ENCODE results near the gene ZNF491.
"Not testable (repeated sequence)": the region's sequence is repeated elsewhere in the genome, so short reads cannot be mapped to it uniquely, and the experiment has no call there.

The ZNF491 gene

GRCh38 chr19:11798391-11799330, at the start of gene ZNF491:
TSS of gene ZNF491 (plus strand) at chr19:11798523. CDS start at chr19:11805954, 7,431 bp downstream.
- DNase-seq = no peak

- DNase-seq = no peak
Measured at GRCh38 chr19:11749751-11750150, 48.6 kb upstream of the ZNF491 start.

DNA sequence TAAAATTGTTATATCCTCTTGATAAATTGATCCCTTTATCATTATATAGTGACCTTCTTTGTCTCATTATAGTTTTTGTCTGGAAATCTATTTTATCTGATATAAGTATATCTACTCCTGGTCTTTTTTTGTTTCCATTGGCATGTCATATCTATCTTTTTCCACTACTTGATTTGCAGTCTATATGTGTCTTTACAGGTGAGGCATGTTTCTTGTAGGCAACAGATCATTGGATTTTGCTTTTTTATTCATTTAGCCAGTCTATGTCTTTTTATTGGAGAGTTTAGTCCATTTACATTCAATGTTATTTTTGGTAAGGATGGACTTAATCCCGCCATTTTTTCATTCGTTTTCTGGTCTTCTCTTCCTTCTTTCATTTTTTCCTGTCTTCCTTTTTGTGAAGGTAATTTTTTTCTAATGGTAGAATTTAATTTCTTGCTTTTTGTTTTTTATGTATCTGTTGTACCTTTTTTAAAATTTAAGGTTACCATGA, 46.0 kb upstream of the ZNF491 start:
- no peak for DNase-seq

GRCh38 chr19:11754663-11755062, 43.7 kb upstream of the ZNF491 start:
- DNase-seq = no peak

DNA sequence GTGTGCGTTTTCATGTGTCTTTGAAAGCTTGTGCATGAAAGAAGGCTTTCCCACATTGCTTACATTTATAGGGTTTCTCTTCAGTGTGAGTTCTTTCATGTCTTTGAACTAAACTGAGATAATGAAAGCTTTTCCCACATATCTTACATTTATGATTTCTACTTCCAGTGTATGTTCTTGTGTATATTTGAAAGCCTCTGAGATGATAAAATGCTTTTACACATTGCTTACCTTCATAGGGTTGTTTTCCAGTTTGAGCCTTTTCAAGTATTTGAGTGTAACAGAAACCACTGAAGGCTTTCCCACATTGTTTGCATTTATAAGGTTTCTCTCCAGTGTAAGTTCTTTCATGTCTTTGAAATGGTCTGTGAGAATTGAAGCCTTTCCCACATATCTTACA, 41.4 kb upstream of the ZNF491 start:
- no peak for DNase-seq

DNA sequence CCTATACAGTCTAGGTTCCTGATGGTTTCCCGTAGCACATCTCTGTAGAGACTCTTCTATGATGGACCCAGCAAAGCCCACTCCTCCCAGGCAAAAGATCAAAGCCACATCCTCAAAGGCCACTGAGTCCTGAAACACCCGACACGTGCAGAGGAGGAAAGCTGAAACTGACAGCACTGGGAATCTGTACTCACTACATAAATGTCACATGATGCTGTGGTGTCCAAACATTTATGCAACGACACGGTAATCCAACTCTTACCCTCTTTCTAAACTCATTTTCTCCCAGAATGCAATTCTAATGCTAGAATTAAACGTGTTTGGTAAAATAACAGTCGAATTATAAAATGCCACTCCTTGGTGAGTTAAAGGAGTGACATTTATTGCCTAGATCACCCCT, 38.5 kb upstream of the ZNF491 start:
- DNase-seq = no peak

- DNase-seq = no peak
Measured at GRCh38 chr19:11763117-11763516, 35.2 kb upstream of the ZNF491 start.

GRCh38 chr19:11763611-11764010, 34.7 kb upstream of the ZNF491 start:
- DNase-seq = no peak

GRCh38 chr19:11766597-11767591, 31.4 kb upstream of the ZNF491 start, which contains the start of gene ZNF441:
TSS of gene ZNF441 (plus strand) at chr19:11767000. CDS start at chr19:11767194, 194 bp downstream.
- no peak for DNase-seq

GRCh38 chr19:11767633-11768133, 30.6 kb upstream of the ZNF491 start:
- DNase-seq = no peak

- no peak for DNase-seq
Measured at GRCh38 chr19:11769995-11770394, 28.3 kb upstream of the ZNF491 start.

GRCh38 chr19:11771520-11771919, 26.8 kb upstream of the ZNF491 start:
- DNase-seq = not testable (repeated sequence)

GRCh38 chr19:11776669-11777068, 21.7 kb upstream of the ZNF491 start:
- DNase-seq = not testable (repeated sequence)

- no peak for DNase-seq
Measured at GRCh38 chr19:11780431-11781020, 17.8 kb upstream of the ZNF491 start.

GRCh38 chr19:11781295-11782057, 16.8 kb upstream of the ZNF491 start:
- no peak for DNase-seq

- no peak for DNase-seq
Measured at GRCh38 chr19:11783767-11784166, 14.6 kb upstream of the ZNF491 start.

DNA sequence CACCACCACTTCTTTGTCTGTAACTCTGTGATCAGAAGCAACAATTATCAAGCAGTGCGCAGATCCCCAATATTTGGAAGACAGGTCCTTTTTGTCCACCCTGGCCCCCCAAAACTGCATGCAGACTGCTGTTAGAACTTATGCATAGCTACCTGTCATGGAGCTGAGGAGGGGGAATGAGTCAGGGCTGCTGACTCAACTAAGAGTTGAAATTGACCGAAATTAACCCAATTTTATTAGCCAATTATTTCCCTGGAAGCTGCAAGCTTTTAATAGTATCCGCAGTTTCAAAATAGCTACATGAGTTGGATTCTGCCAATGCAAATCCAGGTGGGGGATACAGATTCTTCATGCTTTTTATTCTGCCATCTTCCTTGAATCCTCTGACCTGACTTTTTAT, 14.0 kb upstream of the ZNF491 start:
- DNase-seq = no peak

DNA sequence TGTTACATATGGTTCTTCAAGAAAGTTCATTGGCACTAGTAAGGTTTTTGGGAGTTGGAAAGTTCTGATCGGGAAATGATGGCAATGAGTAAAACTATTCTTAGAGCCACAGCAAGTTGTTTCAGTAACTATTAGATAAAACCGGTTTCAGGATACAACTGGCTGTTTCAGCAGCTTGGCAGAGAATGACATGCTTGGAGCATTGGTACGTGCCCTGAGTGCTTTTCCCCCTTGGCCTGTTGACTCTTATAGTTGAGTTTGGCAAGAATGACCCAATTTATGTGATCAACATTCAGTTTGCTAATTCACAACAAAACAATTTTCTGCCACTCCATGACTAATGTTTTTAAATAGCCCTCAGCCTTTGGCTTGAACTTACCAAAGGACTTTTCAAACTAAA, 10.8 kb upstream of the ZNF491 start:
- no peak for DNase-seq

DNA sequence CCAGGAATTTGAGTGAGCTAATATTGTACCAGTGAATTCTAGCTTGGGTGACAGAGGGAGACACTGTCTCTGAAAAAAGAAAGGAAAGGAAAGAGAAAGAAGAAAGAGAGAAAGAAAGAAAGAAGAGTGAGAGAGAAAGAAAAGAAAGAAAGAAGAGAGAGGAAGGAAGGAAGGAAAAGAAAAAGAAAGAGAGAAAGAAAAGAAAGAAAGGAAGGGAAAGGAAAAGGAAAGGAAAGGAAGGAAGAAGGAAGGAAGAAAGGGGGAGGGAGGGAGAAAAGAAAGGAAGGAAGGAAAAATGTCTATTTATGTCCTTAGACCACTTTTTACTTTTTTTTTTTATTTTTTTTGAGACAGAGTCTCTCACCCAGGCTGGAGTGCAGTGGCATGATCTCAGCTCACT, 5.4 kb upstream of the ZNF491 start:
- no peak for DNase-seq

DNA sequence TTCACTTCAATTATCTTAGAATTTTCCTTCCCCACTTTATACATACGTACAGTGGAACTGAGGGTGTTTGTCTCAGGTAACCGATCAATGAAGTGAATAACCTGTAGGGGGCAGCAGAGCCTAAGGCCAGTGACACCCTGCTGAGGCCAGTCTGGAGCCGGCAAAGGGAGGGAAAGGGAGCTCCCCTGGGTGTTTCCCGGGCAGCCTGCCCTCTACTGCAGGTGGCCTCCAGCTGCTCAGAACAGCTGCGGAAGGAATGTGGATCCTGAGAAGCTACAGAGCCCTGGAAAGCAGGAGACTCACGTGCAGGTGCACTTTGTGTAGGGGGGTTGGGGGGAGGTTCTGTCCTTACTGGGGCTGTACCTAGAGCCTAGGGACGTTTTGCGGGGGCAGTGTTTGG, 832 bp upstream of the ZNF491 start:
- peak; percentile 1 for DNase-seq

DNA sequence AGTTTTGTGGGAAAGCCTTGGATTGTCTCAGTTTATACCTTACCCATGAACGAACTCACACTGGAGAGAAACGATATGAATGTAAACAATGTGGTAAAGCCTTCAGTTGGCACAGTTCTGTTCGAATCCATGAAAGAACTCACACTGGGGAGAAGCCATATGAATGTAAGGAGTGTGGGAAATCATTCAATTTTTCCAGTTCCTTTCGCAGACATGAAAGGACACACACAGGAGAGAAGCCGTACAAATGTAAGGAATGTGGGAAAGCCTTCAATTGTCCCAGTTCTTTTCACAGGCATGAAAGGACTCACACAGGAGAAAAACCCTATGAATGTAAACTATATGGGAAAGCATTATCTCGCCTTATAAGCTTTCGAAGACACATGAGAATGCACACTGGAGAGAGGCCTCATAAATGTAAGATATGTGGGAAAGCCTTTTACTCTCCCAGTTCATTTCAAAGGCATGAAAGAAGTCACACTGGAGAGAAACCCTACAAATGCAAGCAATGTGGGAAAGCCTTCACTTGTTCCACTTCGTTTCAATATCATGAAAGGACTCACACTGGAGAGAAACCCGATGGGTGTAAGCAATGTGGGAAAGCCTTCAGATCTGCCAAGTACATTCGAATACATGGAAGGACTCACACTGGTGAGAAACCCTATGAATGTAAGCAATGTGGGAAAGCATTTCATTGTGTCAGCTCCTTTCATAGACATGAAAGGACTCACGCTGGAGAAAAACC, 8.2 kb downstream of the ZNF491 start:
- DNase-seq = no peak

Data from NCI-H1694 treated with DMSO at 0.1 percent for 48 hours (cell line).